Measurements from ENCODE around the gene KCNV2. TPM values are rescaled to one million over a fixed set of nuclear protein-coding genes. Genes with fewer than 3 reads are reported as not detected.

The KCNV2 gene
- not detected for total RNA-seq

DNA sequence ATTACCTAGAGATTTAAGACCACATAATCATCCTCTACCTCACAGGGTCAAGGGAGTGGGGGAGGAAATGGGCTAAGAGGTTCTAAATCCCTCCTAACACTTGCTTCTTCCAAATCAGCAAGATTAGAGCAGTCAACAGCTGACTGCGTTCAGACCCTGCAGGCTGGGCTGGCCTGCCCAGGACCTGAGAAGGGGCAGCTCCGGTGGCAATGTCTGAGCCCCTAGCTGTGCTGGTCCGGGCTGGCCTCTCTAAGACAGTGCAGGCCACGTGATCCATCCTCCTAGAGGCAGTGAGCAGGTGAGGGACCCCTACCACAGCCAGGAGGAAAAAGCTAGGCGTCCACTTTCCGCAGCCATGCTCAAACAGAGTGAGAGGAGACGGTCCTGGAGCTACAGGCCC lies at the start of gene KCNV2:
KCNV2 (plus strand) TSS at position 126 of the 400 bp plus-strand sequence; CDS start at position 356, 230 bp downstream.
- DNase-seq, result no peak
- Histone ChIP-seq H3K27me3 (no peaks in the 10 kb centered on the region), H3K9me3 (no peaks in the 10 kb centered on the region), H3K27ac (no peak within 1 kb of the TSS), H3K36me3 (no peaks in the 10 kb centered on the region), H3K4me1 (no peaks in the 10 kb centered on the region), H3K4me3 (replicated peaks in 1 of 3) (no peak within 1 kb of the TSS)
- intact Hi-C loops (cut with DNase I), result no loop called here
- 88 to 93% methylated on average over 7 of the region's 7 CpGs for WGBS, 2 donors
- TF ChIP-seq POLR2A (IDR thresholded peaks at IDR 0.05), result no peak
- TF ChIP-seq, protein P1, sequence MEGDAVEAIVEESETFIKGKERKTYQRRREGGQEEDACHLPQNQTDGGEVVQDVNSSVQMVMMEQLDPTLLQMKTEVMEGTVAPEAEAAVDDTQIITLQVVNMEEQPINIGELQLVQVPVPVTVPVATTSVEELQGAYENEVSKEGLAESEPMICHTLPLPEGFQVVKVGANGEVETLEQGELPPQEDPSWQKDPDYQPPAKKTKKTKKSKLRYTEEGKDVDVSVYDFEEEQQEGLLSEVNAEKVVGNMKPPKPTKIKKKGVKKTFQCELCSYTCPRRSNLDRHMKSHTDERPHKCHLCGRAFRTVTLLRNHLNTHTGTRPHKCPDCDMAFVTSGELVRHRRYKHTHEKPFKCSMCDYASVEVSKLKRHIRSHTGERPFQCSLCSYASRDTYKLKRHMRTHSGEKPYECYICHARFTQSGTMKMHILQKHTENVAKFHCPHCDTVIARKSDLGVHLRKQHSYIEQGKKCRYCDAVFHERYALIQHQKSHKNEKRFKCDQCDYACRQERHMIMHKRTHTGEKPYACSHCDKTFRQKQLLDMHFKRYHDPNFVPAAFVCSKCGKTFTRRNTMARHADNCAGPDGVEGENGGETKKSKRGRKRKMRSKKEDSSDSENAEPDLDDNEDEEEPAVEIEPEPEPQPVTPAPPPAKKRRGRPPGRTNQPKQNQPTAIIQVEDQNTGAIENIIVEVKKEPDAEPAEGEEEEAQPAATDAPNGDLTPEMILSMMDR (IDR thresholded peaks at IDR 0.05), result no peak

DNA sequence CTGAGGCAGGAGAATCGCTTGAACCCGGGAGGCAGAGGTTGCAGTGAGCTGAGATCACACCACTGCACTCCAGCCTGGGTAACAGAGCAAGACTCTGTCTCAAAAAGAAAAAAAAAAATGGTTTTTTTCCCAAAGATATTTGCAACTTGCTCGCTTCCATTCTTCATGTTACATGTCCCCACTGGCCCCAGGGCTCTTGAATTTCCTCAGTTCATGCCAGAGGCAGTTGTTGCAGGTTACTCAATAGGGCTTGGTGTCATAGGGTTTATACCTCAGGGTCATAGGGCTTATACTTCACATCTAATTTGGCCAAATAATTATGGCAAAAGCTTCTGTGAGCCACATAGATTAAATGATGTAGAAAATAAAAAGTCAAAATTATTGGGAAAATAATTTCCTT lies 44.1 kb upstream of the KCNV2 start:
- WGBS, 2 donors, result 93 to 97% methylated on average over 3 of the region's 3 CpGs
- TF ChIP-seq, protein P1 (IDR thresholded peaks at IDR 0.05), result no peak
- TF ChIP-seq POLR2A (IDR thresholded peaks at IDR 0.05), result no peak
- peaks cover 0 to 3% of the 10 kb centered on the region in 2 donors for H3K4me1 ChIP-seq
- no peaks in the 10 kb centered on the region for H3K36me3 ChIP-seq
- no peak for DNase-seq
- no peaks in the 10 kb centered on the region for H3K9me3 ChIP-seq
- no peaks in the 10 kb centered on the region for H3K27me3 ChIP-seq
- intact Hi-C loops (cut with DNase I), result no loop called here
- no peak overlapping the region for H3K4me3 ChIP-seq (replicated peaks in 1 of 3)
- H3K27ac ChIP-seq, result no peak overlapping the region

DNA sequence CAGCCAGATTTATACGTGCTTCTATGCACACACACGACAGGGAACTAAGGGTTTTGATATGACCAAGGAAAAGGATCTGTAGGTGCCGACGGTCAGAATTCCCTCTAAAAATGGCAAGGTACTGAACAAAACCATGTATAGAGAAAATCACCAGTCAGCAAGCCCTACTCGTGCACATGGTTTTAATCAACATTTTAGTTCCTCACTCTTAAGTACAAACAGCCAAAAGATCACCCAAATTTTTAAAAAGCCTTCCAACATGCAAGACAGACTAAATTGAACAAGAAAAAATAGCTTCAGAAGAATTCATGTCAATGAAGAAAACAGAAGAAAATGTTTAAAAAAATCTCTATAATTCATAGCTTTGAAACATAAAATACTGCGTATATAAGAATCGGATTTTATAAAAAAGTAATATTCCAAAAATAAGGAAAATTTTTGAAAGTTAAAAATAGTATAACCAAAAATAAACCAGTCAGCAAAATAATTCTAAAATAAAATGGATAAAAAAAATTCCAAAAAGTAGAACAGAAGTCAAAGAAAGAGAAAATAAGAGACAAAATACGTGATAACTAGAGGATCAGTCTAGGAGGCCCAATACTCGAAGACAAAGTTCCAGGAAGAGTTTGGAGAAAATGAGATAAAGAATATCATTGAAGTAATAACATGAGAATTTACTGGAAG lies 43.0 kb upstream of the KCNV2 start:
- no peak overlapping the region for H3K27ac ChIP-seq
- intact Hi-C loops (cut with DNase I), result no loop called here

DNA sequence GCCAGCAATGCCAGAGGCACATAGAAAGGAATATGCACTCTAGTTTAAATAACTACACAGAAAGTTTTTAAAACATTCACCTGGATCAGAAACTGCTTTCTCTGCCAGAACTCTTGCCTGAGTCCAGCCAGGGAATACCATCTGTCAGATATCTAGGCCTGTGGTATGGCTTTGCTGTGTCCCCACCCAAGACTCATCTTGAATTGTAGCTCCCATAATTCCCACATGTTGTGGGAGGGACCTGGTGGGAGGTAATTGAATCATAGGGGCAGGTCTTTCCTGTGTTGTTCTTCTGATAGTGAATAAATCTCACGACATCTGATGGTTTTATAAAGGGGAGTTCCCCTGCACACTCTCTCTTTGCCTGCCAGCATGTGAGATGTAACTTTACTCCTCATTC lies 41.5 kb upstream of the KCNV2 start:
- Histone ChIP-seq H3K9me3 (no peaks in the 10 kb centered on the region), H3K4me1 (peaks cover 0 to 3% of the 10 kb centered on the region in 2 donors), H3K27ac (no peak overlapping the region), H3K4me3 (replicated peaks in 1 of 3) (no peak overlapping the region), H3K36me3 (no peaks in the 10 kb centered on the region), H3K27me3 (no peaks in the 10 kb centered on the region)
- intact Hi-C loops (cut with DNase I), result no loop called here
- DNase-seq, result no peak
- TF ChIP-seq POLR2A (IDR thresholded peaks at IDR 0.05), result no peak
- TF ChIP-seq, protein P1 (IDR thresholded peaks at IDR 0.05), result no peak
- 88 to 92% methylated on average over 1 of the region's 1 CpG for WGBS, 2 donors

More for the DNA sequence above, 43.0 kb upstream of the KCNV2 start:
- no peak overlapping the region for H3K4me3 ChIP-seq (replicated peaks in 1 of 3)
- no peaks in the 10 kb centered on the region for H3K9me3 ChIP-seq
- H3K27me3 ChIP-seq, result no peaks in the 10 kb centered on the region
- WGBS, 2 donors, result 79 to 87% methylated on average over 9 of the region's 9 CpGs
- peaks cover 0 to 3% of the 10 kb centered on the region in 2 donors for H3K4me1 ChIP-seq
- DNase-seq, result no peak
- H3K36me3 ChIP-seq, result no peaks in the 10 kb centered on the region
- no peak for TF ChIP-seq POLR2A (IDR thresholded peaks at IDR 0.05)
- TF ChIP-seq, protein P1 (IDR thresholded peaks at IDR 0.05), result no peak

DNA sequence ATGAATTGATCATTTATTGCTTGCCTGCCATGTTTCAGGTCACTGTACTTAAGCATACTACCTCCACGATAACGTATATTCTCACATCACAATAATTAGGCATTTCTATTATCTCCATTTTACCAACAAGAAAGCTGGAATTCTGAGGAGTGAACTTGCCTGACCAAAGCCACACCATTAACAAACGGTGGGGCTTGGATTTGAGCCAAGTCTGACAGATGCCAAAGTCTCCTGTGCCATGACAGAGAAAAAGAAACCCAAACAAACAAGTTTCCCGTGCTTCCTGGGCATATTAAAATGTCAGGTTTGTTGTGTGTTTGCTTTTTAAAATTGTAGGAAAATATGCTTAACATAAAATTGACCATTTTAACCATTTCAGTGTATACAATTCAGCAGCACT lies 40.8 kb upstream of the KCNV2 start:
- WGBS, 2 donors, result 57 to 60% methylated on average over 4 of the region's 4 CpGs
- Histone ChIP-seq H3K27me3 (no peaks in the 10 kb centered on the region), H3K27ac (no peak overlapping the region), H3K9me3 (no peaks in the 10 kb centered on the region), H3K4me1 (peaks cover 0 to 3% of the 10 kb centered on the region in 2 donors), H3K4me3 (replicated peaks in 1 of 3) (no peak overlapping the region), H3K36me3 (no peaks in the 10 kb centered on the region)
- DNase-seq, result peak; percentile 18 to 25
- intact Hi-C loops (cut with DNase I), result no loop called here
- TF ChIP-seq, protein P1 (IDR thresholded peaks at IDR 0.05), result no peak
